ENCODE data around the gene CIB2. TPM values are rescaled to one million over a fixed set of nuclear protein-coding genes. Genes with fewer than 3 reads are reported as not detected.

The CIB2 gene
- 1 to 10 TPM; 2.6 to 2.8 TPM for total RNA-seq

DNA sequence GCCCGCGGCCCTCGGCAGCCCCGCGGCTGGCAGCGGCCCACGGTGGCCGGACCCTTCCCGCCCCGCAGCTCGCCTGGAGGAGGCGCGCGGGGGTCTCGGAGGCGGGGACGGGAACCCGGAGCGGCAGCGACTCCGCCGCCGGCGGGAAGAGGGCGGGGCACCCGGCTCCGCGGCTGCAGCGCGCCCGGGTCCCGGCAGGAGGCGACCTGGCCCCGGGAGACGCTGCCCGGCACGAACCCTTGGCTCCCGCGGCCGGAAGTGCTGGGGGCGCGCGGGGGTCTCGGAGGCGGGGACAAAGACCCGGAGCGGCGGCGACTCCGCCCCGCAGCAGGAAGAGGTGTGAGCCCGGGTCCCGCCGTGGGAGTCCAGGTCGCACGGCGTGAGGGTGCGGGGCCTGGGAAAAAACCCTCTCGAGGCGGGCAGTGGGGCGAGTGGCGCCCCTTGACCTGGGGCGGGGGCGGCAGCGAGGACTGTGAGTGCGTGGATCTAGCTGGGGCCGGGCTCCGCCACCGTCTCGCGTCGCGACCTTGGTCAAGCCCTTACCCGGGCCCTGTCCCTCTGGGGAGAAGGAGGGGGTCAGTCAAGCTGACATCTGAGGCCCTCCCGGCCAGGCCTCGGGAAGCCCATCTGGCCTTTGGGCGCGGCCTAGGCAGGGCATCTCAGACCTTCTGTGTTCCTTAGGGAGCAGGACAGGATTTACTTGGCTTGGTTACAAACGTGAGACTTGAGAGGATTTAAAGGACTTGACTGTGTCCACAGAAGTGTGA lies at the start of gene CIB2:
CIB2 (minus strand) TSS at position 151 of the 767 bp plus-strand sequence. CDS start 230 bp downstream, outside the sequence.
- POLR2A ChIA-PET, result interaction anchor here (0.6 to 1.3 kb wide), 4 partner anchors 17 to 168 kb away, joined by 3 to 4 read pairs (median 3); partner anchors contain the start of genes IDH3A and SKIC8
- CTCF ChIA-PET, result interaction anchor here (0.7 to 3.4 kb wide), 11 partner anchors 8 to 306 kb away, joined by 3 to 22 read pairs (median 5); partner anchors contain the start of genes IDH3A and IREB2

DNA sequence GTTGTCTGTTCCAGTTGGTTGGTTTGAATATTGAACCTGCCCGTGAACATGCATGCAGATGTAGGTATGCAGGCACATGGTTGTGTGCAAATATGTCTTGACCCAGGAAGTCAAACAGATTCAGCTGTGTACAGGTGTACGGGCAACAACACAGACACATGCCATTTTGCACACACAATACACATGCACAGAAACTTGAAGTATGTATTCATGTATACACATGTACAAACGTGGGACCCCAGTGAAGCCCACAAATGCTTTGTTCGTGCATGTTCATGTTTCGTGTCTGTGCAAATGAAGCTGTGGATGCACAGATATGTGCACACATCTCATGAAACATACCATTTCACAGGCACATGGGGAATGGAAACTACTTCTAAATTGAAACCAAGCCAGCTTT lies 48.7 kb upstream of the CIB2 start:
- CTCF ChIA-PET, result interaction anchor here (5.4 kb wide), 1 partner anchor 61 kb away, joined by 43 read pairs; no protein-coding TSS in a partner anchor
- POLR2A ChIA-PET, result no interaction called here

DNA sequence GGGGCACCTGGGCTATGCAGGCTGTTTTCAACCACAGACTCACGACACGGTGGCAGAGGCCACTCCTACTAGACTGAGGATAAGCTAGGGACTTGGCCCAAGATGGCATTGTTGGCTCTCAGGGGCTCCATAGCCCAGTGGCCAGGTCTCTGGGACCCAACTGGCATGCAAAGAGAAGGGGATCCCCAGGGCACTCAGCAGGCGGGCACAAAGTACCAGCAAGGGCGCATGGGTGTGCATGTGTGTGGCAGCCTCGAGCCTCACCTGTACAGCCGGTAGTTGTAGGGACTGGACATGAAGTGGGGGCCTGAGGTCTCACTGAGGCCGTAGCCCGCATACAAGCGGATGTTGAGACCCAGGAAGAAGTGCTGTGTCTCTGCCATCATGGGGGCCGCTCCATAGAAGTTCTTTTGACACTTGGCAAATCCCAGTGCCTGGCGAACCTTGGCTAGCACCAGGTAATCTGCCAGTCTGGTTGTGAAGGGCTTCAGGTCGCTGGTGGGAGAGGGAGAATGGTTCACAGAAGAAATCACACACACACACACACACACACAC lies 48.1 kb upstream of the CIB2 start:
- POLR2A ChIA-PET, result no interaction called here
- CTCF ChIA-PET, result interaction anchor here (2.2 to 5.4 kb wide), 2 partner anchors 16 to 61 kb away, joined by 7 to 43 read pairs; no protein-coding TSS in a partner anchor

DNA sequence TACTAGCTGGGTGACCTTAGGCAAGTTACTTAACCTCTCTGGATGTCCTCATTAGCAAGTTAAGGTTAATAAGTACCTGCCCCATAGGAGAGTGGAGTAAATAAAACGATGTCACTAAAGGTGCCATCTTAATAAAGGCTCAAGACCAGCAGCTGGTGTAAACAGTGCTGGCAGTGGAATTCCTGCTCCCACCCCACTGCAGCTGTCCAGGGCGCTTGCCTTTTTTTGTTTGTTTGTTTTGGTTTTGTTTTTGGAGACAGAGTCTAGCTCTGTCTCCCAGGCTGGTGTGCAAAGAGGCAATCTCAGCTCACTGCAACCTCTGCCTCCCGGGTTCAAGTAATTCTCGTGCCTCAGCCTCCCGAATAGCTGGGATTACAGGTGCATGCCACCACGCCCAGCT lies 46.8 kb upstream of the CIB2 start:
- ChIA-PET POLR2A (no interaction called here), CTCF (interaction anchor here (1.2 to 5.4 kb wide), 5 partner anchors 15 to 65 kb away, joined by 3 to 43 read pairs (median 7); no protein-coding TSS in a partner anchor)

DNA sequence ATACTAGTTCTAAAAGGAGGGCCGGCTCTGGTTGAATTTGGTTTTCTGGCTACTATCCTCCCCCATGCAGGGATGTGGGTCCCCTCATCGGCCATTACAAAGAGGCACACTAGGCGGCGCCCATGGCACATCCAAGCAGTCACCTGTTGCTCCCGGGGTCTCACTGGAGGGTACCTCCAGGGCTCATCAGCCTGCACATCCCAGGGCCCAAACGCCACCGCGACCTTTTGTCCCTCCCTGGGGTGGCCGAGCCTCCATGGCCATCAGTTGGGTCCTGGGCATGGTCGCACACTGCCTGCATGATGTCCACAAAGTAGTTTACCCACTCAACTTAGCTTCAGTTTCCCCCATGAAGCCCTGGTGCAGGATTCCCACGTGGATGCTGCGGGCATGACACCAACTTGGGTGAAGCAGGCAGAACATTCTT lies 46.2 kb upstream of the CIB2 start:
- POLR2A ChIA-PET, result no interaction called here

DNA sequence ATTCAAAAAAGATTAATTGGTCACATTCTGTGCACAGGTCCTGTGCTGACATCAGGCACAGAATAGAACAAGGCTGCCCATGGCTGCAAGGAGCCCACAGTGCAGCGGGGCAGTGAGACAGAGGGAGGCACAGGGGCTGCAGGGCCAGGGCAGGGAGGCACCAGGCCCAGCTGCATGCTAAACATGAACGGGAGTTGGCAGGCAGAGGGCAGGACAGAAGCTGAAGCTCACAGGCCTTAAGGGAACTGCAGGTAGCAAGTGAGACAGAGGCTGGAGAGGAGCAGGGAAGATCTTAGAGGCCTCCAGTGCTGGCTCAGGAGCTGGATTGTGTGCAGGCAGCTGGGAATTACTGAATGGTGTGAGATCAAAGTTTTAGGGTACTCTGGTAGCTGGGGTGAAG lies 44.1 kb upstream of the CIB2 start:
- POLR2A ChIA-PET, result no interaction called here
- CTCF ChIA-PET, result interaction anchor here (5.4 kb wide), 1 partner anchor 65 kb away, joined by 43 read pairs; no protein-coding TSS in a partner anchor

More for the DNA sequence above, 46.2 kb upstream of the CIB2 start:
- CTCF ChIA-PET, result interaction anchor here (1.1 to 5.4 kb wide), 5 partner anchors 15 to 65 kb away, joined by 3 to 43 read pairs (median 7); no protein-coding TSS in a partner anchor

DNA sequence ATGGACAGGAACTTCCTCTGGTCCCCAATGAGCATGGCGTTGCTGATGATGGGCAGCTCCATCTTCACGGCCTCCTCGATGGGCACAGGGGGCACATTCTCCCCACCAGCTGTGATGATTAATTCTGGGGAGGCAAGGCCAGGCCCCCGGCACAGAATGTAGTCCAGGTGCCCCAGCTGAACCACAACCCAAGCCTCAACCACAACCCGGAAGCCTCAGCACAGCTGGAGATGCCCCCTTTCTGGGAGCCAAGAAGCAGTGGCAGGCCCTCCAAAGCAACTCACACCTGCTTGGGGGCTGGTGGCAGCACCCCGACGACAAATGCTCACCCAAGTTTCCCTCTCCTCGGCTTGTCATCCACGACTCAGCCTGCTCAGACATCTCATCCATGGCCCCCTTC lies 43.2 kb upstream of the CIB2 start:
- ChIA-PET POLR2A (no interaction called here), CTCF (interaction anchor here (0.6 to 1.6 kb wide), 3 partner anchors 21 to 67 kb away, joined by 3 to 5 read pairs (median 4); no protein-coding TSS in a partner anchor)

DNA sequence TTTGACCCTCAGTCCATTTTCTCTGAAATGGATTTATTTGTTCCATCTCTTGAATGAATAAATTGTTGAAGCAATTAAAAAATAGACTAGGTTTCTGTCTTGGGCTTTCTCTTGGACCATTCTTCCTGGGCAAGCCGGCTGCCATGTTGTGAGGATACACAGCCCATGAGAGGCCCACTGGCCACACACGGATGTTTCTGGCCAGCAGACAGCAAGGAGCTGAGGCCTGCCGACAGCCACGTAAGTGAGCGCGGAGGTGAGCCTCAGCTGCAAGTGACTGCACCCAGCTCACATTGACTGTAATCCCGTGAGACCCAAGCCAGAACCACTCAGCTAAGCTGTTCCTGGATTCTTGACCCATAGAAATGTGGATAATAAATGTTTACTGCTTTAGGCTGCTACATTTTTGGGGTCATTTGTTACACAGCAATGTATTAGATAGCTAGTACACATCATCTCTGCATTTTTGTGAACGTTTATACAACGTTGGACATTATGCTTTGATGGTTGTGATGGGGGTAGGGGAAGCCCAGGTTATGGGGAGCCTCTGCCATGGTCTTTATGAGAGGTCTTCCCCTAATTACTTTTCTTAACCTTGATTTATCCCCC lies 40.7 kb upstream of the CIB2 start:
- ChIA-PET CTCF (interaction anchor here (0.9 kb wide), 1 partner anchor 55 kb away, joined by 3 read pairs; no protein-coding TSS in a partner anchor), POLR2A (no interaction called here)

DNA sequence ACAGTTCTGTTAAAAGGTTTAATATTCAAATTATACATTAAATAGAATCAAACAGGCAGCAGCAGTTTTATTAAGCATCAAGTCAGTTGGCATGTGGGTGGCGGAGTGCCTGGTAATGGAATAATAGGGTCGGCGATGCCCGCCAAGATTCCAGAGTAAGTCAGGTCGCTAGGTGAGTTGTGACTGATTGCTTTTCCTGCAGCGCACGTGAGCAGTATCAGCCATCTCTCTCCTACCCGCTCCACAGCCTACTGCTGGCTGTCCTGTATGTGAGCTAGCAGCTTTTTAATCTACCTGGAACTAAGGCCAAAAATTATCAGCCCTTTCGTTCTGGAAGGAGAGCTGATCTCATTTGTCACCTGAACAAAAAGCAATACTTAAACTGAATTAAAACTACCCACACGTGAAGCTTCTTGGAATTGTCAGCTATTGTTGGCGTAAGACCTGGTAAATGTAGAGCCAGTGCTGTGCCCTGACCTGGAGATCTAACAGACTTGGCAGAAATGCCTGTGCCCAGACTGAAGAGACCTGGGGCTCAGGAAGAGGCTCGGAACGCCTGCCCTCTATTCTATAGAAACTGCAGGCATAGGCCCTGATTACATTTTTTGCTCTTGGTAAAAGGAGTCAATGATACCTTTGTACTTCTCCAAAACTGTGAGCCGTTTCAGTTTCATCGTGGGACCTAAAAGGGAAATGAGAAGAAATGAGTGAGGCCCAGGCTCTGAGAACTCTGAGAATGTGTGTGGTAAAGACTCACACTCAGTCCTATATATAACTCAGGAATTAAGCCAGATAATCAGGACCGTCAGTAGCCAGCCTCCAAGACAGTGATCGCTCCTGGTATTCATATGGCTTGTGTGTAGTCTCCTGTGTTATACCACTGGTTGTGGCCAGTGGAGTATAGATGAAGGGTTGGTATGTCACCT lies 39.9 kb upstream of the CIB2 start:
- ChIA-PET CTCF (interaction anchor here (1.1 kb wide), 1 partner anchor 58 kb away, joined by 4 read pairs; no protein-coding TSS in a partner anchor), POLR2A (no interaction called here)

DNA sequence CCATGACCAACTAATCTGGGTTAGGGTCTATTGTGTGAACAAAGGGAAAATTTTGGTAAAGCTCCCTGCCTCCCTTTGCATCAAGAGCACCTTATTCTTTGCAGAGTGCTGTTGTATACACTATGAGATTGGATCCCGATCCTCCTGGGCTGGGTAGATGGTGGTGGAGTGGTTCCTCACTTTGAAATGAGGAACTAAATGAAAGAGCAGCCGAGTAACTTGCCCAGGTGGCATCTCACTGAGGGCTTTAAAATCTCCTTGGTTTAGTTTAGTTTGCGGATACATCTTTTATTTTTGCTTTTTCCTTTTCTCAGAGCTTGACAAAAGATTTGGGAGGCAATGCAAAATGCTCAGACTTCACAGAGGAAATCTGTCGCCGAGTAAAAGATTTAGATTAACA lies 37.4 kb upstream of the CIB2 start:
- ChIA-PET CTCF (interaction anchor here (0.8 kb wide), 1 partner anchor 73 kb away, joined by 3 read pairs; no protein-coding TSS in a partner anchor), POLR2A (no interaction called here)

DNA sequence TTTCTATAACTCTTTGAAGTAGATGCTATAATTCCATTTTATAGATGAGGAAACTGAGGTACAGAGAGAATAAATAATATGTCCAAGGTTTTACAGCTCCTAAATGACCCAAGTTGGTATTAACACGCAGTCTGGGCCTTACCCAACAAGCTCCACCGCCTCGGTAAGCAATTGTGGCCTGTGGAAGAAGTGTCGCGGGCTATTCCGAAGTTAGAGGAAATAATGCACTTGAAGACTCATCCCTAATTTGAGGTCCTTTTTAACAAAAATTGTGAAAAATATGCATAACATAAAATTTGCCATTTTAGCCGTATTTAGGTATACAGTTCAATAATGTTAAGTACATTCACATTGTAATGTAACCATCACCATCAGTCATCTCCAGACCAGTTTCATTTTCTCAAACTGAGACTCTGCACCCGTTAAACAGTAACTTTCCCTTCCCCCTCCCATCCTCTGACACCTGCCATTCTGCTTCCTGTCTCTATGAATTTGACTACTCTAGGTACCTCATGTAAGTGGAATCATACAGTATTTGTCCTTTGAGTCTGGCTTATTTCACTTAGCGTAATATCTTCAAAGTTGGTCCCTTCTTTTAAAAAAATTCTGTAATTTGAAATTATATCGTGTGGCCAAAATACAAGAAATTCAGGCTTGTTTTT lies 36.1 kb upstream of the CIB2 start:
- CTCF ChIA-PET, result interaction anchor here (0.8 to 1.0 kb wide), 2 partner anchors 74 kb away, joined by 3 to 4 read pairs; no protein-coding TSS in a partner anchor
- POLR2A ChIA-PET, result interaction anchor here (1.1 kb wide), 1 partner anchor 19 kb away, joined by 6 read pairs; the partner anchor contains the start of gene IDH3A

DNA sequence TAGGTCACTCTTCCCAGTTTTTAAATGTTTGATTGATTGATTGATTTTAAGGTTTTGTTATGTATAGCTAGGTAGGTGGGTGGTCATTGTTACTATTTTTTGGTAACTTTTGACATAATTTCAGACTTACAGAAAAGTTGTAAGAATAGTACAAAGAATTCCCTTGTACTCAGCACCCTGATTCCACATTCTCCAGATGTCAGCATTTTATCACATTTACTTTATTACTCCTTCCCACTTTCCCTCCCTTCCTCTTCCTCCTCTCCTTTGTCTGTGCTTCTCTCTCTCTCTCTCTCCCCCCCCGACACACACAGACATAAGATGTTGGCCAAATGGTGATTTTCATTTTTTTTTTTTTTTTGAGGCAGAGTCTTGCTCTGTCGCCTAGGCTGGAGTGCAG lies 32.8 kb upstream of the CIB2 start:
- POLR2A ChIA-PET, result no interaction called here

DNA sequence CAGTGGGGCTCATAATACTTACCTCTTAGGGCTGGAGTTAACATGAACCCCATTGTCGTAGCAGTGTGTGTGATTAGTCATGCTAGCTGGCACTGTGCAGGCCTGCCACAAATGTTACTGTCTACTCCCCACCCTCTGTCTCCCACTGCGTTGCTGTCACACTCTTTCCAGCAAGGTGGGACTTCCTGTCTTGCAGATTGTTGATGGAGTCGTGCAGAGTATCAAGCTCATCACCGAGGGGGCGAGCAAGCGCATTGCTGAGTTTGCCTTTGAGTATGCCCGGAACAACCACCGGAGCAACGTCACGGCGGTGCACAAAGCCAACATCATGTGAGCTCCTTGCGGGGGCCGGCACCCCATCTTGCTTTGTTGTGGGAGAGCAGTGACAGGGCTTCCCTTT lies 30.8 kb upstream of the CIB2 start:
- ChIA-PET CTCF (no interaction called here), POLR2A (no interaction called here)

More for the DNA sequence above, 32.8 kb upstream of the CIB2 start:
- CTCF ChIA-PET, result no interaction called here

DNA sequence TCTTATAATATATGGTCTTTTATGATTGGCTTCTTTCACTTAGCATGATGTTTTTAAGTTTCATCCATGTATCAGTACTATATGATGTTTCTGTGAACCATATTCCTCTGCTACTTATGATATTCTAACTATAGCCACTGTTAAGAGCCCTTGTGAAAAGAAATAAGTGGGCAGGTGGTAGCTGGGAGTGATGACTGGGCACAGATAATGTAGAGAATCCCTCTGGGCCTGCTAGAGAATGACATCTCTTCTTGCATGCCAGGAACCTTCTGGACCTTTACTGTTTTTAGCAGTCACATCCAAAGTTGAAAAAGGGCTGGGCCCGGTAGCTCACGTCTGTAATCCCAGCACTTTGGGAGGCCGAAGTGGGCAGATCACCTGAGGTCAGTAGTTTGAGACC lies 28.1 kb upstream of the CIB2 start:
- CTCF ChIA-PET, result no interaction called here
- POLR2A ChIA-PET, result no interaction called here

DNA sequence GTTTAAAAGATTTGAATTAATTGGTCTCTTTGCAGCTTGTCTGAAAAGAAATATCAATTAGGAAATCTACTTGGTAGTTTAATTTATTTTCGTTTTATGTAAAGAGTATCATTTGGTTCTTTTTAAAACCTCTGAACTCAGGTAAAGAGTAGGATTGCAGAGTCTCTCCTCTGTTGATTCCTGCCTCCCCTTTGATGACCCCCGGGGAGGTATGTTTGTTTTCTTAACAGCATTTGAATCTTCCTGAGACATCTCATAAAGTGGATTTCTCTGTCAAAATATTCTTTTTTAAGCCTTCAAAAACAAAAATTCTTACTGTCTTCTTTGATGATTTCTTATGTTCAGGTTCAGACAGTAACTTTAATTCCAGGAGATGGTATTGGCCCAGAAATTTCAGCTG lies 26.0 kb upstream of the CIB2 start:
- CTCF ChIA-PET, result no interaction called here
- POLR2A ChIA-PET, result no interaction called here

DNA sequence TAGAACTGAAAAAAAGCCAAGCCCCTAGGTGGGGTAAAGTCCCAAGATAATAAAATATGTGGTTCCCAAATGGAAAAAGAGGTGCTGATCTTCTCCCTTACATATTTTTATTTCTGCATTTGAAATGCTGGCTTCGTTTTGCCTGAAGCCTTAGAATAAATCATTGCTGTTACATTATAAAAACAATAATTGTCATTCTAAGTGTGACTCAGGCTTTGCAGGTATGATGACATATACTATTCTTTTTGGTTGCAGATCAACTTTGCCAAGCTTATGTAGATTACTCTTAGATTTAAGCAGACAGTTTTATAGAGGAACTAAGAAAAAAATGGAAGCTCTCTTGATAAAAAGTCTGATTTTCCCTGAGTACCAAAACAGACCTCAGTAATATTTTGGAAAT lies 25.4 kb upstream of the CIB2 start:
- ChIA-PET CTCF (no interaction called here), POLR2A (no interaction called here)

DNA sequence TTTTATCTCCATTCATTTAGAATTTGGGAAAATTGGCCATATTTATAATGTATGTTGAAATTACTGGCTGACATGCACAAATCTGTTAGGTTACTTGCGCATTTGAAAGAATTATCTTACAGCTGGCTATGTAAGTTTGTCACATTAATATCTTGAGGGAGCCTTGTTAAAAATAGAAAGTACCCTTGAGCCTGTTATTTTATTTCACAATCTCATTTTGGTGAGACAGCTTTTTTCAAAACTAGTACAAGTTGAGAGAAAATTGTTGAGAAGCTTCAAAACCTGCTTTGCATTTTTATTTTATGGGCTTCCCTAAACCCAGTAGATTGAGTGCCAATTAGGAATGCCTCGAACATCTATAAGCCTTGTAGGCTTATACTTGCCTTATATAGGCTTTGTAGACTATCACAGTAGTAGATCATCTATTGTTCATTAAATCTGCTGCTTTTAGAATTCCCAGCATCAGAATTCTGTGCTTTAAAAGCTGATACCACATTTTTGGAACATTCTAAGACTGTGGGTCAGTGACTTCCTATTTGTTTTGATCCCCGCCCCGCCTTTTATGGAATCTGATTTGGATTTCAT lies 24.2 kb upstream of the CIB2 start:
- ChIA-PET CTCF (no interaction called here), POLR2A (no interaction called here)

DNA sequence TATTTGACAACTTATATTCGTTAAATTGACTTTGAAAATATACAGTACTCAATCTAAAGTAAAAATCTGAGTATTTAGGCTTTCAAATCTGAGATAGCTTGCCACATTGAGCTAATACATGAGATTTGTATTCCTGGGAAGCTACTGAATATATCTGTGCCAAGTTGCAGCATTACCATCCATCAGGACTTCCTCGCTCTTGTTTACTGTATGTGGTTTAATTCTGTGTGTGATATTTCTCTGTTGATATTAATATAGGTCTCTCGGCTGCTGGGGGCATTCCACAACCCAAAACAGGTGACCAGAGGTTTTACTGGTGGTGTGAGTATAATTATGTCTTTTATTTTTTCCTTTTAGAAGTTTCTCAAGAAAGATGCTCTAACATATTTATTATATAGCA lies 23.7 kb upstream of the CIB2 start:
- POLR2A ChIA-PET, result no interaction called here
- CTCF ChIA-PET, result no interaction called here

Data from activated CD8-positive, alpha-beta memory T cell treated with anti-CD3 and anti-CD28 coated beads for 36 hours (primary cell).